ENCODE measurements around the gene INPP5K.

The INPP5K gene

GRCh38 chr17:1475321-1475854, 41.0 kb downstream of the INPP5K start:
- TF ChIP-seq REST (IDR thresholded peaks at IDR 0.05; ENCODE audit: insufficient read depth in 1 of 2, low read depth in 2 of 2, low read length in 2 of 2) (no peak), POLR2AphosphoS5 (IDR thresholded peaks at IDR 0.05; ENCODE audit: low read depth, low read length) (no peak), SIN3A (IDR thresholded peaks at IDR 0.05; ENCODE audit: borderline replicate concordance, insufficient read depth, low read length) (no peak), FOXP2 (optimal IDR thresholded peaks at IDR 0.05; ENCODE audit: borderline replicate concordance, extremely low read depth, extremely low read length, insufficient read depth) (no peak), TAF1 (IDR thresholded peaks at IDR 0.05; ENCODE audit: borderline replicate concordance, insufficient read depth, low read length) (no peak)

GRCh38 chr17:1474402-1475189, 41.8 kb downstream of the INPP5K start:
- TF ChIP-seq REST (IDR thresholded peaks at IDR 0.05; ENCODE audit: insufficient read depth in 1 of 2, low read depth in 2 of 2, low read length in 2 of 2) (no peak), TAF1 (IDR thresholded peaks at IDR 0.05; ENCODE audit: borderline replicate concordance, insufficient read depth, low read length) (no peak), SIN3A (IDR thresholded peaks at IDR 0.05; ENCODE audit: borderline replicate concordance, insufficient read depth, low read length) (no peak), FOXP2 (optimal IDR thresholded peaks at IDR 0.05; ENCODE audit: borderline replicate concordance, extremely low read depth, extremely low read length, insufficient read depth) (no peak), POLR2AphosphoS5 (IDR thresholded peaks at IDR 0.05; ENCODE audit: low read depth, low read length) (no peak)

GRCh38 chr17:1473841-1474240, 42.6 kb downstream of the INPP5K start:
- TF ChIP-seq TAF1 (IDR thresholded peaks at IDR 0.05; ENCODE audit: borderline replicate concordance, insufficient read depth, low read length) (no peak), REST (IDR thresholded peaks at IDR 0.05; ENCODE audit: insufficient read depth in 1 of 2, low read depth in 2 of 2, low read length in 2 of 2) (no peak), SIN3A (IDR thresholded peaks at IDR 0.05; ENCODE audit: borderline replicate concordance, insufficient read depth, low read length) (no peak), POLR2AphosphoS5 (IDR thresholded peaks at IDR 0.05; ENCODE audit: low read depth, low read length) (no peak), FOXP2 (optimal IDR thresholded peaks at IDR 0.05; ENCODE audit: borderline replicate concordance, extremely low read depth, extremely low read length, insufficient read depth) (no peak)

GRCh38 chr17:1473170-1473569, 43.2 kb downstream of the INPP5K start:
- TF ChIP-seq TAF1 (IDR thresholded peaks at IDR 0.05; ENCODE audit: borderline replicate concordance, insufficient read depth, low read length) (no peak), POLR2AphosphoS5 (IDR thresholded peaks at IDR 0.05; ENCODE audit: low read depth, low read length) (no peak), SIN3A (IDR thresholded peaks at IDR 0.05; ENCODE audit: borderline replicate concordance, insufficient read depth, low read length) (no peak), REST (IDR thresholded peaks at IDR 0.05; ENCODE audit: insufficient read depth in 1 of 2, low read depth in 2 of 2, low read length in 2 of 2) (no peak), FOXP2 (optimal IDR thresholded peaks at IDR 0.05; ENCODE audit: borderline replicate concordance, extremely low read depth, extremely low read length, insufficient read depth) (no peak)

All from PFSK-1 (cell line).